ENCODE data around the gene ADAM23. TPM values are rescaled to one million over a fixed set of nuclear protein-coding genes. Genes with fewer than 3 reads are reported as not detected.

Gene ADAM23
- total RNA-seq, 4 donors from 2014 or later = 2.7 to 12.5 (median 4.9) TPM

DNA sequence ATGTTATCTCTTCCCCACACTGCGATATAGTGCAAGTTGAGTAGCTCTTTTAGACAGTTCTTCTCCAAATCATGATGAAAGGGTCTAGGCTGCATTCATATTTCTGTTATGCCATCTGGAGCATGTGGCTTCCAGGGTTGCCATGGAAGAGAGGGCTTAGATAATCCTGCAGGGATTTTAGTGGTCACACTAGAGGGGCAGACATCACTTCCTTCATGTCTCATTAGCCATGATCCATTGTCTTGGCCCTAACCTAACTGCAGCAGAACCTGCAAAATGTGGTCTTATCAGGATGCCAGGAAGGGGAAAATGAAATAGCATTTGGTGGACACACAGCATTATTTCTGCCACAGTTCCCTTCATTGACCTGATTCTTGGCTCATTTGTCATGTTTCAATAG, 83.1 kb downstream of the ADAM23 start:
- H3K27me3 ChIP-seq = no peaks in the 10 kb centered on the region
- no peak overlapping the region for H3K27ac ChIP-seq
- TF ChIP-seq, protein P1, sequence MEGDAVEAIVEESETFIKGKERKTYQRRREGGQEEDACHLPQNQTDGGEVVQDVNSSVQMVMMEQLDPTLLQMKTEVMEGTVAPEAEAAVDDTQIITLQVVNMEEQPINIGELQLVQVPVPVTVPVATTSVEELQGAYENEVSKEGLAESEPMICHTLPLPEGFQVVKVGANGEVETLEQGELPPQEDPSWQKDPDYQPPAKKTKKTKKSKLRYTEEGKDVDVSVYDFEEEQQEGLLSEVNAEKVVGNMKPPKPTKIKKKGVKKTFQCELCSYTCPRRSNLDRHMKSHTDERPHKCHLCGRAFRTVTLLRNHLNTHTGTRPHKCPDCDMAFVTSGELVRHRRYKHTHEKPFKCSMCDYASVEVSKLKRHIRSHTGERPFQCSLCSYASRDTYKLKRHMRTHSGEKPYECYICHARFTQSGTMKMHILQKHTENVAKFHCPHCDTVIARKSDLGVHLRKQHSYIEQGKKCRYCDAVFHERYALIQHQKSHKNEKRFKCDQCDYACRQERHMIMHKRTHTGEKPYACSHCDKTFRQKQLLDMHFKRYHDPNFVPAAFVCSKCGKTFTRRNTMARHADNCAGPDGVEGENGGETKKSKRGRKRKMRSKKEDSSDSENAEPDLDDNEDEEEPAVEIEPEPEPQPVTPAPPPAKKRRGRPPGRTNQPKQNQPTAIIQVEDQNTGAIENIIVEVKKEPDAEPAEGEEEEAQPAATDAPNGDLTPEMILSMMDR (IDR thresholded peaks at IDR 0.05) = no peak
- TF ChIP-seq POLR2A (IDR thresholded peaks at IDR 0.05) (no peak), EP300 (IDR thresholded peaks at IDR 0.05) (no peak)
- H3K4me1 ChIP-seq = no peaks in the 10 kb centered on the region
- H3K9me3 ChIP-seq = no peaks in the 10 kb centered on the region
- H3K36me3 ChIP-seq = no peaks in the 10 kb centered on the region
- no peak overlapping the region for H3K4me3 ChIP-seq
- WGBS, 2 donors = 96 to 100% methylated on average over 1 of the region's 1 CpG
- DNase-seq (ENCODE audit: low spot score in 2 of 2) = no peak

DNA sequence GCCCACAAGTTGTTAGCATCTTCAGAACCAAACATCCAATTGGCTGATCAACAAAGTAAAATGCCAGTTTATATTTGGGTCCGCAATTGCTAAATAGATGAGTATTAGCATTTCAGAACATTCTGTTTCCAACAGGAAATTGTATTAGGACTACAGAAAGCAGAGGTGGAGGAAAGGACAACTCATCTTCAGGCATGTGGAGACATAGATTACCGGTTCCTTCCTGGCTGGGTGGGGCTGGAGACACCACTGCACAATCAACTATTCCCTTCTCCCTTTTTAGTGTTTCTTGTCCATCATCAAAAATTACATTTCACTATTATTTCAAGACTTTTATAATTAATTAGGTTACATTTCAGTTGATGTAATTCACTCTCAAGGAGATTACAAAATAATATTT, 83.8 kb downstream of the ADAM23 start:
- H3K9me3 ChIP-seq = no peaks in the 10 kb centered on the region
- no peak overlapping the region for H3K27ac ChIP-seq
- H3K4me3 ChIP-seq = no peak overlapping the region
- TF ChIP-seq, protein P1 (IDR thresholded peaks at IDR 0.05) = no peak
- TF ChIP-seq EP300 (IDR thresholded peaks at IDR 0.05) (no peak), POLR2A (IDR thresholded peaks at IDR 0.05) (no peak)
- no peaks in the 10 kb centered on the region for H3K36me3 ChIP-seq
- DNase-seq (ENCODE audit: low spot score in 2 of 2) = no peak
- WGBS, 2 donors = 91 to 94% methylated on average over 2 of the region's 2 CpGs
- no peaks in the 10 kb centered on the region for H3K27me3 ChIP-seq
- H3K4me1 ChIP-seq = no peaks in the 10 kb centered on the region

DNA sequence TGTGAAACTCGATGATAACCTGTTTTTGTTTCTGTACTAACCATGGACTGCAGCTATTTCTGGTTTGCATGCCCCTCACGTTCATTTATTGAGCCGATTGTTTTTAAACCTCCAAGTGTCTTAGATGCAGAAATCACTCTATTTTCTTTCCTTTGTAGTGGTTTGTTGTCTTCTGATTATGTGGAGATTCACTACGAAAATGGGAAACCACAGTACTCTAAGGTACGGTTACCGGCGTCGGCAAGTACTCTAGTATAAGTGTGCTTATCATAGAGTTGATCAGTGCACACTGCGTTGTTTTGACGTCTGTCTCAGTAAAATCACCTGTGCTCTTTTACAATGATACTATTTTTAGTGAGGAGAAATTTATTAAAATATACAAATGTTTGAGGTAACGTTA, 87.4 kb downstream of the ADAM23 start:
- Histone ChIP-seq H3K4me1 (no peaks in the 10 kb centered on the region), H3K36me3 (no peaks in the 10 kb centered on the region), H3K9me3 (no peaks in the 10 kb centered on the region), H3K27ac (no peak overlapping the region), H3K4me3 (no peak overlapping the region), H3K27me3 (no peaks in the 10 kb centered on the region)
- no peak for TF ChIP-seq POLR2A (IDR thresholded peaks at IDR 0.05)
- 91 to 92% methylated on average over 11 of the region's 11 CpGs for WGBS, 2 donors
- DNase-seq (ENCODE audit: low spot score in 2 of 2) = no peak

DNA sequence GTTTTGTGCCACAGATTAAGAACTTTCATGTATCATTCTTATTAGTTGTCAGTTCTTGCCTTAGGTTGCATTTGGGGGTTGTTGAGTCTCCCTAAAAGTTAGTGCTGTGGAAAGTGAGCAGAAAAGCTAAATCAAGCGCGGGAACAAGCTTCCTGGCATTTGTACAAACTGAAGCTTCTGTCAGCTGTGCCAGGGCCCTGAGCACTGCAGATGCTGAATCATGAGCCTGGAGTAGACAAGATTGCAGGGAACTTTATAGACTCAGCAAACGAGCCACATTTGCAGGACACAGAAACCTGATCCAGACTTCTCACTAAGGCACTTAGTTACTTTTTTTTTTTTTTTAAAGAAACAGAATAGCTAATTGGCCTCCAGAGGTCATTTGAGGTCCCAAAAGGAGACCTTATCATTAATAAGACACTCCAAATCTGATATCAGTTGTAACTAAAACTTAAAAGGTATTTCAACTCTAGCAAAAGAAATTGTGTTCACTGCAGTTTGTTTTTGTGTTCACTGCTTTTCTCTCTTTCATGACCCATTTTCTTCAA, 88.7 kb downstream of the ADAM23 start:
- WGBS, 2 donors = 26% methylated on average over 3 of the region's 3 CpGs
- no peaks in the 10 kb centered on the region for H3K36me3 ChIP-seq
- H3K9me3 ChIP-seq = no peaks in the 10 kb centered on the region
- TF ChIP-seq EP300 (IDR thresholded peaks at IDR 0.05) (no peak), POLR2A (IDR thresholded peaks at IDR 0.05) (no peak)
- TF ChIP-seq, protein P1 (IDR thresholded peaks at IDR 0.05) = no peak
- no peaks in the 10 kb centered on the region for H3K4me1 ChIP-seq
- H3K27ac ChIP-seq = no peak overlapping the region
- H3K4me3 ChIP-seq = no peak overlapping the region
- DNase-seq (ENCODE audit: low spot score in 2 of 2) = no peak
- H3K27me3 ChIP-seq = no peaks in the 10 kb centered on the region

DNA sequence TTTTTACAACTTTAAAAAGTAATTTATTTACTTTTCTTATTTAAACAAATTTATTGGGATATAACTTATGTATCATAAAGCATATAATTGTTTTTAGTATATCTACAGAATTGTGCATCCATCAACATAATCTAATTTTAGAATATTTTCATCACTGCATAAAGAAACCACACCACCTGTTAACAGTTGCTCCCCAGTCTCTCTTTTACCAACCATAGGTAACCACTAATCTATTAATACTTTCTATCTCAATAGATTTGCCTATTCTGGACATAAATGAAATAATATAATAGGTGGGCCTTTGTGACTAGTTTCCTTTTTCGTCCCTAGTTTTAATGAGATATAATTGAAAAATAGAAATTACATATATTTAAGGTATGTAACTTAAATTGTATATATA, 90.6 kb downstream of the ADAM23 start:
- Histone ChIP-seq H3K27me3 (no peaks in the 10 kb centered on the region), H3K27ac (no peak overlapping the region), H3K36me3 (no peaks in the 10 kb centered on the region), H3K4me1 (no peaks in the 10 kb centered on the region), H3K4me3 (no peak overlapping the region), H3K9me3 (no peaks in the 10 kb centered on the region)
- no peak for TF ChIP-seq POLR2A (IDR thresholded peaks at IDR 0.05)
- TF ChIP-seq, protein P1 (IDR thresholded peaks at IDR 0.05) = no peak
- no peak for TF ChIP-seq EP300 (IDR thresholded peaks at IDR 0.05)
- 91 to 92% methylated on average over 1 of the region's 1 CpG for WGBS, 2 donors
- DNase-seq (ENCODE audit: low spot score in 2 of 2) = no peak

Measured in tibial nerve (tissue), 4 donors.